Urinary bladder (tissue), 4 donors: ENCODE data around the gene TMED4. TPM values are rescaled to one million over a fixed set of nuclear protein-coding genes. Genes with fewer than 3 reads are reported as not detected.
"Not testable (repeated sequence)": the region's sequence is repeated elsewhere in the genome, so short reads cannot be mapped to it uniquely, and the experiment has no call there.

Experiments used
- DNase-seq: peaks from one replicate; pipeline ENCODE4 v3.0.0-alpha.2; 2015; ENCODE audit errors: extremely low spot score
- H3K27ac ChIP-seq: one replicate; pipeline ENCODE4 v1.5.1; 2013; ENCODE audit warnings: low read depth, mild to moderate bottlenecking, moderate library complexity
- H3K36me3 ChIP-seq: one replicate; pipeline ENCODE4 v1.6.1; 2013; ENCODE audit warnings: mild to moderate bottlenecking, moderate library complexity; ENCODE audit not compliant: insufficient read depth
- H3K4me1 ChIP-seq: one replicate; pipeline ENCODE4 v1.6.1; 2013; ENCODE audit warnings: mild to moderate bottlenecking, moderate library complexity; ENCODE audit not compliant: insufficient read depth
- H3K4me3 ChIP-seq: one replicate; pipeline ENCODE4 v1.5.1; 2013; ENCODE audit warnings: low read depth, low read length
- WGBS: extraction: QIAGEN DNeasy Blood & Tissue Kit; methylation state at CpG from one replicate; pipeline ENCODE4 v1.1.7; 2013; 5-methylcytosine and 5-hydroxymethylcytosine counted together
- polyA plus RNA-seq: library from polyadenylated mRNA; stranded (reverse); fragments of 200-250 nt; gene quantifications from one replicate; pipeline ENCODE4 v1.2.3, GENCODE V29; 2013
- total RNA-seq: library from RNA; depleted of rRNA; stranded (reverse); fragments of >200 nt; gene quantifications from one replicate; pipeline ENCODE4 v1.2.3, GENCODE V29; 2014
- donor health status: healthy with polysubstance abuse.
- donor health status: healthy.

TMED4 gene
- total and polyA plus RNA-seq, 2 donors, result 70.3 to 92.6 TPM

- Histone ChIP-seq H3K4me3 (no peak overlapping the region), H3K27ac (no peak overlapping the region), H3K4me1 (peaks cover 3% of the 10 kb centered on the region), H3K36me3 (peaks cover 2% of the 10 kb centered on the region)
- 76% methylated on average over 2 of the region's 2 CpGs for WGBS
- DNase-seq, result no peak
Measured at GRCh38 chr7:44617225-44617890, 35.3 kb upstream of the TMED4 start.

- H3K4me3 ChIP-seq, result no peak overlapping the region
- peaks cover 3% of the 10 kb centered on the region for H3K4me1 ChIP-seq
- H3K27ac ChIP-seq, result no peak overlapping the region
- no peak for DNase-seq
- peaks cover 2% of the 10 kb centered on the region for H3K36me3 ChIP-seq
- 91% methylated on average over 12 of the region's 12 CpGs for WGBS
Measured at GRCh38 chr7:44616545-44616944, 34.5 kb upstream of the TMED4 start.

- Histone ChIP-seq H3K36me3 (peaks cover 2% of the 10 kb centered on the region), H3K27ac (no peak overlapping the region), H3K4me1 (peaks cover 3% of the 10 kb centered on the region), H3K4me3 (no peak overlapping the region)
- 91% methylated on average over 5 of the region's 5 CpGs for WGBS
- no peak for DNase-seq
Measured at GRCh38 chr7:44615793-44616192, 33.8 kb upstream of the TMED4 start.

GRCh38 chr7:44615149-44615611 lies 33.1 kb upstream of the TMED4 start:
- H3K4me3 ChIP-seq, result no peak overlapping the region
- no peak for DNase-seq
- peaks cover 2% of the 10 kb centered on the region for H3K36me3 ChIP-seq
- no peak overlapping the region for H3K27ac ChIP-seq
- 75% methylated on average over 2 of the region's 2 CpGs for WGBS
- H3K4me1 ChIP-seq, result peaks cover 3% of the 10 kb centered on the region

- 93% methylated on average over 3 of the region's 3 CpGs for WGBS
Measured at GRCh38 chr7:44609829-44610228, 27.8 kb upstream of the TMED4 start.

GRCh38 chr7:44608916-44609648 lies 27.1 kb upstream of the TMED4 start:
- H3K27ac ChIP-seq, result no peak overlapping the region
- WGBS, result 83% methylated on average over 14 of the region's 14 CpGs
- no peak overlapping the region for H3K4me3 ChIP-seq
- DNase-seq, result no peak
- H3K4me1 ChIP-seq, result no peaks in the 10 kb centered on the region
- no peaks in the 10 kb centered on the region for H3K36me3 ChIP-seq

More at GRCh38 chr7:44609829-44610228, 27.8 kb upstream of the TMED4 start:
- Histone ChIP-seq H3K27ac (no peak overlapping the region), H3K4me3 (no peak overlapping the region), H3K36me3 (no peaks in the 10 kb centered on the region), H3K4me1 (no peaks in the 10 kb centered on the region)
- no peak for DNase-seq

- DNase-seq, result no peak
- Histone ChIP-seq H3K4me1 (no peaks in the 10 kb centered on the region), H3K4me3 (peak overlapping the region; percentile 53), H3K27ac (peak overlapping the region; percentile 83), H3K36me3 (no peaks in the 10 kb centered on the region)
- 45% methylated on average over 35 of the region's 35 CpGs for WGBS
Measured at GRCh38 chr7:44607141-44608068, 25.4 kb upstream of the TMED4 start.

GRCh38 chr7:44606341-44607140 lies 24.5 kb upstream of the TMED4 start, which contains the start of gene OGDH:
OGDH (plus strand) TSS chr7:44606627; CDS start chr7:44624344, 17,717 bp downstream.
- WGBS, result under 1% methylated on average over 93 of the region's 93 CpGs

GRCh38 chr7:44604941-44605340 lies 22.9 kb upstream of the TMED4 start:
- no peak overlapping the region for H3K4me3 ChIP-seq
- WGBS, result 80% methylated on average over 2 of the region's 2 CpGs
- no peaks in the 10 kb centered on the region for H3K4me1 ChIP-seq
- DNase-seq, result no peak
- no peak overlapping the region for H3K27ac ChIP-seq
- no peaks in the 10 kb centered on the region for H3K36me3 ChIP-seq

More at GRCh38 chr7:44606341-44607140, 24.5 kb upstream of the TMED4 start, which contains the start of gene OGDH:
- no peaks in the 10 kb centered on the region for H3K36me3 ChIP-seq
- peak within 1 kb of the TSS; percentile 95 for H3K27ac ChIP-seq
- peak; percentile 96 for DNase-seq
- H3K4me1 ChIP-seq, result no peaks in the 10 kb centered on the region
- peak within 1 kb of the TSS; percentile 53 for H3K4me3 ChIP-seq

GRCh38 chr7:44603193-44603592 lies 21.2 kb upstream of the TMED4 start:
- 79% methylated on average over 6 of the region's 6 CpGs for WGBS
- DNase-seq, result no peak
- Histone ChIP-seq H3K4me3 (no peak overlapping the region), H3K36me3 (no peaks in the 10 kb centered on the region), H3K4me1 (no peaks in the 10 kb centered on the region), H3K27ac (no peak overlapping the region)

GRCh38 chr7:44602576-44602910 lies 20.5 kb upstream of the TMED4 start:
- Histone ChIP-seq H3K4me3 (no peak overlapping the region), H3K4me1 (no peaks in the 10 kb centered on the region), H3K27ac (no peak overlapping the region), H3K36me3 (no peaks in the 10 kb centered on the region)
- WGBS, result 69% methylated on average over 1 of the region's 1 CpG
- DNase-seq, result no peak

- Histone ChIP-seq H3K4me3 (no peak overlapping the region), H3K27ac (no peak overlapping the region), H3K36me3 (no peaks in the 10 kb centered on the region), H3K4me1 (no peaks in the 10 kb centered on the region)
- DNase-seq, result no peak
- 58% methylated on average over 3 of the region's 3 CpGs for WGBS
Measured at GRCh38 chr7:44599222-44599621, 17.2 kb upstream of the TMED4 start.

GRCh38 chr7:44597181-44597580 lies 15.2 kb upstream of the TMED4 start:
- not testable (repeated sequence) for H3K36me3 ChIP-seq, DNase-seq, H3K4me1 ChIP-seq, H3K27ac ChIP-seq, H3K4me3 ChIP-seq
- WGBS, result 88% methylated on average over 8 of the region's 8 CpGs
